Liver (tissue), 9 donors: ENCODE data around the gene SSBP2. TPM values are rescaled to one million over a fixed set of nuclear protein-coding genes. Genes with fewer than 3 reads are reported as not detected.

Source experiments
- DNase-seq: peaks from one replicate; pipeline ENCODE4 v3.0.0-alpha.2; 2017; ENCODE audit warnings: low spot score
- H3K27ac ChIP-seq, 2 donors: one replicate each; pipeline ENCODE4 v1.7.0; 2013; ENCODE audit warnings: inconsistent platforms in 2 of 2, low read length in 2 of 2, control low read depth in 1 of 2, low read depth in 1 of 2, mild to moderate bottlenecking in 1 of 2
- H3K27me3 ChIP-seq, 4 donors: one replicate each; pipeline versions ENCODE4 v1.6.1 to v1.7.0; 2013; ENCODE audit warnings: low read length in 3 of 4, inconsistent platforms in 1 of 4, mild to moderate bottlenecking in 1 of 4, moderate library complexity in 1 of 4; ENCODE audit not compliant: control insufficient read depth in 4 of 4, insufficient read depth in 4 of 4
- H3K36me3 ChIP-seq, 4 donors: one replicate each; pipeline versions ENCODE4 v1.6.1 to v1.7.0; 2013; ENCODE audit warnings: low read length in 3 of 4, mild to moderate bottlenecking in 3 of 4, low read depth in 1 of 4, moderate library complexity in 1 of 4; ENCODE audit not compliant: control insufficient read depth in 4 of 4, insufficient read depth in 3 of 4
- H3K4me1 ChIP-seq, 4 donors: one replicate each; pipeline versions ENCODE4 v1.6.1 to v1.7.0; 2013; ENCODE audit warnings: low read length in 3 of 4, mild to moderate bottlenecking in 3 of 4, moderate library complexity in 1 of 4; ENCODE audit not compliant: control insufficient read depth in 4 of 4, insufficient read depth in 4 of 4
- H3K4me3 ChIP-seq, 3 donors: one replicate each; pipeline versions ENCODE4 v1.6.1 to v1.7.0; 2013; ENCODE audit warnings: low read length in 3 of 3, control low read depth in 1 of 3, low read depth in 1 of 3, mild to moderate bottlenecking in 1 of 3
- H3K9ac ChIP-seq, 2 donors: one replicate each; pipeline ENCODE4 v1.7.0; 2013; ENCODE audit warnings: low read length in 2 of 2, mild to moderate bottlenecking in 2 of 2, moderate library complexity in 2 of 2, control low read depth in 1 of 2, low read depth in 1 of 2
- H3K9me3 ChIP-seq, 4 donors: one replicate each; pipeline versions ENCODE4 v1.6.1 to v1.7.0; 2013; ENCODE audit warnings: low read length in 3 of 4; ENCODE audit not compliant: control insufficient read depth in 4 of 4
- EGR1 ChIP-seq, 2 donors: IDR thresholded peaks; 2 replicates each; pipeline ENCODE4 v1.6.1; 2016 to 2018; ENCODE audit warnings: antibody characterized with exemption in 2 of 2, low read depth in 2 of 2
- FOXA1 ChIP-seq: IDR thresholded peaks from 2 replicates; pipeline ENCODE4 v1.6.1; 2016; ENCODE audit warnings: antibody characterized with exemption
- FOXA2 ChIP-seq: IDR thresholded peaks from 2 replicates; pipeline ENCODE4 v1.6.1; 2016; ENCODE audit warnings: antibody characterized with exemption
- GABPA ChIP-seq, 2 donors: IDR thresholded peaks in 1 of 2; conservative IDR thresholded peaks in 1 of 2; 2 replicates each; pipeline ENCODE4 v1.6.1; 2016; ENCODE audit warnings: antibody characterized with exemption in 2 of 2, mild to moderate bottlenecking in 1 of 2, moderate library complexity in 1 of 2
- HNF4A ChIP-seq, 2 donors: conservative IDR thresholded peaks; 2 replicates each; pipeline ENCODE4 v1.6.1; 2016; ENCODE audit warnings: antibody characterized with exemption in 2 of 2, mild to moderate bottlenecking in 2 of 2
- HNF4G ChIP-seq: IDR thresholded peaks from 2 replicates; pipeline ENCODE4 v1.6.1; 2016; ENCODE audit warnings: antibody characterized with exemption
- JUND ChIP-seq, 2 donors: IDR thresholded peaks; 2 replicates each; pipeline ENCODE4 v1.6.1; 2016; ENCODE audit warnings: antibody characterized with exemption in 2 of 2
- NR2F2 ChIP-seq: IDR thresholded peaks from 2 replicates; pipeline ENCODE4 v1.6.1; 2016; ENCODE audit warnings: antibody characterized with exemption
- RAD21 ChIP-seq, 2 donors: IDR thresholded peaks; 2 replicates each; pipeline ENCODE4 v1.6.1; 2016; ENCODE audit warnings: antibody characterized with exemption in 2 of 2, mild to moderate bottlenecking in 2 of 2
- RXRA ChIP-seq, 2 donors: IDR thresholded peaks; 2 replicates each; pipeline ENCODE4 v1.6.1; 2017 to 2018; ENCODE audit warnings: antibody characterized with exemption in 2 of 2, mild to moderate bottlenecking in 1 of 2
- SP1 ChIP-seq: IDR thresholded peaks from 2 replicates; pipeline ENCODE4 v1.6.1; 2018; ENCODE audit warnings: antibody characterized with exemption, mild to moderate bottlenecking
- TAF1 ChIP-seq: conservative IDR thresholded peaks from 2 replicates; pipeline ENCODE4 v1.6.1; 2016; ENCODE audit warnings: antibody characterized with exemption, mild to moderate bottlenecking
- YY1 ChIP-seq: IDR thresholded peaks from 2 replicates; pipeline ENCODE4 v1.6.1; 2016; ENCODE audit warnings: antibody characterized with exemption, mild to moderate bottlenecking
- WGBS: extraction: QIAGEN DNeasy Blood & Tissue Kit; methylation state at CpG from one replicate; pipeline ENCODE4 v1.1.7; 2013; 5-methylcytosine and 5-hydroxymethylcytosine counted together
- polyA plus RNA-seq, 2 donors: library from polyadenylated mRNA; stranded (reverse) in 1 of 2; unstranded in 1 of 2; fragments of 200-250 nt in 1 of 2; fragments of >200 nt in 1 of 2; fragmentation: Nextera tagmentation in 1 of 2; extraction: Ambion mirVana in 1 of 2; gene quantifications; one replicate each; pipeline versions ENCODE4 v1.2.1 to v1.2.3, GENCODE V29; 2013 to 2015
- total RNA-seq, 2 donors: library from RNA; depleted of rRNA; stranded (reverse); fragments of >200 nt; gene quantifications; one replicate each; pipeline ENCODE4 v1.2.3, GENCODE V29; 2014
- TF ChIP-seq, protein P1 (sequence below): IDR thresholded peaks from 2 replicates; pipeline ENCODE4 v1.6.1; 2016; ENCODE audit warnings: antibody characterized with exemption
- TF ChIP-seq, protein P2 (sequence below): fragments of 150-350 bp; IDR thresholded peaks from 2 replicates; pipeline ENCODE4 v1.5.1; 2017; ENCODE audit warnings: improper control_type of control experiment, low read depth, low read length; ENCODE audit not compliant: missing input control
- TF ChIP-seq, protein P3 (sequence below): IDR thresholded peaks from 2 replicates; pipeline ENCODE4 v1.6.1; 2016; ENCODE audit warnings: antibody characterized with exemption, mild to moderate bottlenecking
- TF ChIP-seq, protein P4 (sequence below): IDR thresholded peaks from 2 replicates; pipeline ENCODE4 v1.6.1; 2016; ENCODE audit warnings: antibody characterized with exemption
- TF ChIP-seq, protein P5 (sequence below): IDR thresholded peaks from 2 replicates; pipeline ENCODE4 v1.6.1; 2016; ENCODE audit warnings: antibody characterized with exemption
- donor health status: healthy.
- donor health status: healthy.
- donor health status: healthy.
- donor health status: healthy.
- donor health status: healthy.

SSBP2 gene
- total and polyA plus RNA-seq, 4 donors, result 2.2 to 10.1 (median 4.1) TPM

DNA sequence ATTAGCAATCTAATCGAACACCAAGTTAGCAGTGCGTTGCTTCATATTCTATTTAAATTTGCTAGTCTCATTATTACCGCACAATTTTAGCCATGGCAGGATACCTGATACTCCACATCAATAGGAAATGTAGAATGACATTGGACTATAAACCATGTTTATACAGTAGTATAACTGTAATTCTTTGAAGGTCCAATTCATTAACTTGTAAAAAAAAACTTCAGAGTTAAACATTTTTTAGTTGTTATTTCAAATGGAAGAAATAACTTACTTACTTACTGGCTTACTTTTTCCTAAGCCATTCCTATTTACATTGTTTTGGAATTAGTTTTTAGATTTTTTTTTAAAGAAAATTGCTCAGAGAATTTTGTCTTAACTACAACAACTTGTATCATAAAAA is 321.5 kb downstream of the SSBP2 start:
- H3K4me3 ChIP-seq, result no peak overlapping the region
- TF ChIP-seq, protein P1, sequence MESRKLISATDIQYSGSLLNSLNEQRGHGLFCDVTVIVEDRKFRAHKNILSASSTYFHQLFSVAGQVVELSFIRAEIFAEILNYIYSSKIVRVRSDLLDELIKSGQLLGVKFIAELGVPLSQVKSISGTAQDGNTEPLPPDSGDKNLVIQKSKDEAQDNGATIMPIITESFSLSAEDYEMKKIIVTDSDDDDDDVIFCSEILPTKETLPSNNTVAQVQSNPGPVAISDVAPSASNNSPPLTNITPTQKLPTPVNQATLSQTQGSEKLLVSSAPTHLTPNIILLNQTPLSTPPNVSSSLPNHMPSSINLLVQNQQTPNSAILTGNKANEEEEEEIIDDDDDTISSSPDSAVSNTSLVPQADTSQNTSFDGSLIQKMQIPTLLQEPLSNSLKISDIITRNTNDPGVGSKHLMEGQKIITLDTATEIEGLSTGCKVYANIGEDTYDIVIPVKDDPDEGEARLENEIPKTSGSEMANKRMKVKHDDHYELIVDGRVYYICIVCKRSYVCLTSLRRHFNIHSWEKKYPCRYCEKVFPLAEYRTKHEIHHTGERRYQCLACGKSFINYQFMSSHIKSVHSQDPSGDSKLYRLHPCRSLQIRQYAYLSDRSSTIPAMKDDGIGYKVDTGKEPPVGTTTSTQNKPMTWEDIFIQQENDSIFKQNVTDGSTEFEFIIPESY, result no peak
- no peak for TF ChIP-seq RAD21 (IDR thresholded peaks at IDR 0.05)
- no peak for TF ChIP-seq HNF4A (conservative IDR thresholded peaks at IDR 0.05)
- TF ChIP-seq HNF4G, result no peak
- TF ChIP-seq FOXA1, result no peak
- no peak for TF ChIP-seq TAF1
- TF ChIP-seq, protein P2, sequence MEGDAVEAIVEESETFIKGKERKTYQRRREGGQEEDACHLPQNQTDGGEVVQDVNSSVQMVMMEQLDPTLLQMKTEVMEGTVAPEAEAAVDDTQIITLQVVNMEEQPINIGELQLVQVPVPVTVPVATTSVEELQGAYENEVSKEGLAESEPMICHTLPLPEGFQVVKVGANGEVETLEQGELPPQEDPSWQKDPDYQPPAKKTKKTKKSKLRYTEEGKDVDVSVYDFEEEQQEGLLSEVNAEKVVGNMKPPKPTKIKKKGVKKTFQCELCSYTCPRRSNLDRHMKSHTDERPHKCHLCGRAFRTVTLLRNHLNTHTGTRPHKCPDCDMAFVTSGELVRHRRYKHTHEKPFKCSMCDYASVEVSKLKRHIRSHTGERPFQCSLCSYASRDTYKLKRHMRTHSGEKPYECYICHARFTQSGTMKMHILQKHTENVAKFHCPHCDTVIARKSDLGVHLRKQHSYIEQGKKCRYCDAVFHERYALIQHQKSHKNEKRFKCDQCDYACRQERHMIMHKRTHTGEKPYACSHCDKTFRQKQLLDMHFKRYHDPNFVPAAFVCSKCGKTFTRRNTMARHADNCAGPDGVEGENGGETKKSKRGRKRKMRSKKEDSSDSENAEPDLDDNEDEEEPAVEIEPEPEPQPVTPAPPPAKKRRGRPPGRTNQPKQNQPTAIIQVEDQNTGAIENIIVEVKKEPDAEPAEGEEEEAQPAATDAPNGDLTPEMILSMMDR, result no peak
- no peak for TF ChIP-seq FOXA2
- no peak for TF ChIP-seq NR2F2
- TF ChIP-seq SP1, result no peak
- TF ChIP-seq, protein P3, sequence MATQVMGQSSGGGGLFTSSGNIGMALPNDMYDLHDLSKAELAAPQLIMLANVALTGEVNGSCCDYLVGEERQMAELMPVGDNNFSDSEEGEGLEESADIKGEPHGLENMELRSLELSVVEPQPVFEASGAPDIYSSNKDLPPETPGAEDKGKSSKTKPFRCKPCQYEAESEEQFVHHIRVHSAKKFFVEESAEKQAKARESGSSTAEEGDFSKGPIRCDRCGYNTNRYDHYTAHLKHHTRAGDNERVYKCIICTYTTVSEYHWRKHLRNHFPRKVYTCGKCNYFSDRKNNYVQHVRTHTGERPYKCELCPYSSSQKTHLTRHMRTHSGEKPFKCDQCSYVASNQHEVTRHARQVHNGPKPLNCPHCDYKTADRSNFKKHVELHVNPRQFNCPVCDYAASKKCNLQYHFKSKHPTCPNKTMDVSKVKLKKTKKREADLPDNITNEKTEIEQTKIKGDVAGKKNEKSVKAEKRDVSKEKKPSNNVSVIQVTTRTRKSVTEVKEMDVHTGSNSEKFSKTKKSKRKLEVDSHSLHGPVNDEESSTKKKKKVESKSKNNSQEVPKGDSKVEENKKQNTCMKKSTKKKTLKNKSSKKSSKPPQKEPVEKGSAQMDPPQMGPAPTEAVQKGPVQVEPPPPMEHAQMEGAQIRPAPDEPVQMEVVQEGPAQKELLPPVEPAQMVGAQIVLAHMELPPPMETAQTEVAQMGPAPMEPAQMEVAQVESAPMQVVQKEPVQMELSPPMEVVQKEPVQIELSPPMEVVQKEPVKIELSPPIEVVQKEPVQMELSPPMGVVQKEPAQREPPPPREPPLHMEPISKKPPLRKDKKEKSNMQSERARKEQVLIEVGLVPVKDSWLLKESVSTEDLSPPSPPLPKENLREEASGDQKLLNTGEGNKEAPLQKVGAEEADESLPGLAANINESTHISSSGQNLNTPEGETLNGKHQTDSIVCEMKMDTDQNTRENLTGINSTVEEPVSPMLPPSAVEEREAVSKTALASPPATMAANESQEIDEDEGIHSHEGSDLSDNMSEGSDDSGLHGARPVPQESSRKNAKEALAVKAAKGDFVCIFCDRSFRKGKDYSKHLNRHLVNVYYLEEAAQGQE, result no peak
- no peak for TF ChIP-seq GABPA (IDR thresholded peaks at IDR 0.05 in 1 of 2, conservative IDR thresholded peaks at IDR 0.05 in 1 of 2)
- no peak for TF ChIP-seq JUND (IDR thresholded peaks at IDR 0.05)
- TF ChIP-seq RXRA (IDR thresholded peaks at IDR 0.05), result no peak
- TF ChIP-seq, protein P4, sequence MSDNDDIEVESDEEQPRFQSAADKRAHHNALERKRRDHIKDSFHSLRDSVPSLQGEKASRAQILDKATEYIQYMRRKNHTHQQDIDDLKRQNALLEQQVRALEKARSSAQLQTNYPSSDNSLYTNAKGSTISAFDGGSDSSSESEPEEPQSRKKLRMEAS, result no peak
- TF ChIP-seq EGR1 (IDR thresholded peaks at IDR 0.05; ENCODE audit: low read depth in 2 of 2), result no peak
- no peak for TF ChIP-seq YY1
- TF ChIP-seq, protein P5, sequence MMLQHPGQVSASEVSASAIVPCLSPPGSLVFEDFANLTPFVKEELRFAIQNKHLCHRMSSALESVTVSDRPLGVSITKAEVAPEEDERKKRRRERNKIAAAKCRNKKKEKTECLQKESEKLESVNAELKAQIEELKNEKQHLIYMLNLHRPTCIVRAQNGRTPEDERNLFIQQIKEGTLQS, result no peak

More for the DNA sequence above, 321.5 kb downstream of the SSBP2 start:
- H3K9me3 ChIP-seq, result no peaks in the 10 kb centered on the region
- H3K27me3 ChIP-seq, result no peaks in the 10 kb centered on the region
- no peak for DNase-seq
- H3K36me3 ChIP-seq, result peaks cover 0 to 2% (median 0%) of the 10 kb centered on the region in 4 donors
- 92% methylated on average over 3 of the region's 3 CpGs for WGBS
- H3K9ac ChIP-seq, result no peak overlapping the region
- H3K27ac ChIP-seq, result no peak overlapping the region
- H3K4me1 ChIP-seq, result peaks cover 0 to 19% (median 5%) of the 10 kb centered on the region in 4 donors
